H1 (cell line): Measurements from ENCODE around the gene KRT12. TPM values are rescaled to one million over a fixed set of nuclear protein-coding genes. Genes with fewer than 3 reads are reported as not detected.

ENCODE experiments used
- CTCF ChIA-PET: fragments of 300-600 bp; sonication (Branson Sonifier 250); formaldehyde crosslinking; loops from one replicate; lab custom pipeline; 2021; ENCODE audit not compliant: partially characterized antibody; lab: Charles Lee
- POLR2A ChIA-PET: fragments of 300-600 bp; sonication (Branson Sonifier 250); formaldehyde crosslinking; loops from one replicate; lab custom pipeline; 2021; ENCODE audit warnings: inconsistent platforms; ENCODE audit not compliant: partially characterized antibody; lab: Charles Lee
- DNase-seq, 2 experiments: peaks; one replicate each; pipeline versions ENCODE4 v3.0.0 to v3.0.0-alpha.2; 2010 to 2022; ENCODE audit warnings: low spot score in 2 of 2, low read depth in 1 of 2, mixed read lengths in 1 of 2
- FAIRE-seq: peaks from 2 replicates; lab custom pipeline; 2011; peaks lifted over from hg19 to GRCh38; lab: Jason Lieb, UNC
- H2AFZ ChIP-seq: 2 replicates; pipeline ENCODE4 v1.8.1; 2012; ENCODE audit warnings: low read length, inconsistent platforms
- H2AK5ac ChIP-seq: 2 replicates; pipeline ENCODE4 v1.6.1; 2013; ENCODE audit warnings: low read depth, low read length
- H2BK120ac ChIP-seq: replicated peaks from 2 replicates; pipeline ENCODE3; 2013; ENCODE audit warnings: low read depth, low read length, inconsistent platforms
- H2BK12ac ChIP-seq: 2 replicates; pipeline ENCODE4 v1.6.1; 2013; ENCODE audit warnings: low read depth, low read length
- H2BK15ac ChIP-seq: 2 replicates; pipeline ENCODE4 v1.6.1; 2013; ENCODE audit warnings: low read length
- H2BK20ac ChIP-seq: 2 replicates; pipeline ENCODE4 v1.6.1; 2013; ENCODE audit warnings: low read length
- H2BK5ac ChIP-seq: 2 replicates; pipeline ENCODE4 v1.6.1; 2013; ENCODE audit warnings: low read depth, low read length
- H3K14ac ChIP-seq: 2 replicates; pipeline ENCODE4 v1.6.1; 2013; ENCODE audit warnings: inconsistent platforms; ENCODE audit not compliant: insufficient read length
- H3K18ac ChIP-seq: 2 replicates; pipeline ENCODE4 v1.6.1; 2013; ENCODE audit warnings: low read length; ENCODE audit errors: extremely low read depth
- H3K23ac ChIP-seq: 2 replicates; pipeline ENCODE4 v1.6.1; 2013; ENCODE audit warnings: inconsistent platforms; ENCODE audit not compliant: insufficient read length
- H3K23me2 ChIP-seq: 2 replicates; pipeline ENCODE4 v1.6.1; 2013; ENCODE audit warnings: low read depth, low read length
- H3K27ac ChIP-seq: 2 replicates; pipeline ENCODE4 v1.6.1; 2011; ENCODE audit warnings: low read depth, low read length, inconsistent platforms
- H3K27me3 ChIP-seq, 4 experiments: replicated peaks in 1 of 4; 1 replicate in 1 of 4; 2 replicates in 3 of 4; pipeline versions ENCODE4 v1.6.1 to v1.8.1; 2011 to 2013; ENCODE audit warnings: low read length in 3 of 4, mild to moderate bottlenecking in 3 of 4, inconsistent platforms in 2 of 4, mixed read lengths in 2 of 4, moderate library complexity in 1 of 4; ENCODE audit not compliant: control insufficient read depth in 3 of 4, insufficient read depth in 3 of 4; ENCODE audit errors: extremely low read depth in 1 of 4
- H3K36me3 ChIP-seq, 4 experiments: 2 replicates each; pipeline versions ENCODE4 v1.6.1 to v1.8.1; 2011 to 2013; ENCODE audit warnings: mild to moderate bottlenecking in 4 of 4, low read length in 3 of 4, moderate library complexity in 2 of 4, control low read depth in 1 of 4, inconsistent platforms in 1 of 4; ENCODE audit not compliant: insufficient read depth in 4 of 4, control insufficient read depth in 2 of 4
- H3K4ac ChIP-seq: replicated peaks from 2 replicates; pipeline ENCODE3; 2013; ENCODE audit warnings: low read length, low read depth, mixed read lengths, inconsistent platforms; ENCODE audit not compliant: insufficient read length
- H3K4me1 ChIP-seq, 4 experiments: replicated peaks in 1 of 4; 1 replicate in 1 of 4; 2 replicates in 3 of 4; pipeline versions ENCODE4 v1.6.1 to v1.8.1; 2011 to 2013; ENCODE audit warnings: low read length in 3 of 4, inconsistent platforms in 2 of 4, mixed read lengths in 1 of 4; ENCODE audit not compliant: insufficient read depth in 4 of 4, control insufficient read depth in 3 of 4
- H3K4me2 ChIP-seq, 2 experiments: 2 replicates each; pipeline versions ENCODE4 v1.6.1 to v1.8.1; 2011 to 2013; ENCODE audit warnings: low read depth in 2 of 2, low read length in 2 of 2, control low read depth in 1 of 2, inconsistent platforms in 1 of 2, mild to moderate bottlenecking in 1 of 2; ENCODE audit not compliant: insufficient read depth in 1 of 2
- H3K4me3 ChIP-seq, 4 experiments: fragments of 200-600, 300-600 bp in 1 of 4; sonication (generic), shearing (Covaris generic), sonication (Bioruptor Twin) in 1 of 4; 2 replicates each; pipeline versions ENCODE4 v1.5.1 to v1.8.1; 2011 to 2016; ENCODE audit warnings: low read length in 4 of 4, low read depth in 3 of 4, control low read depth in 2 of 4, inconsistent platforms in 2 of 4, mild to moderate bottlenecking in 2 of 4, mixed read lengths in 1 of 4, moderate library complexity in 1 of 4; ENCODE audit not compliant: insufficient read depth in 2 of 4; ENCODE audit errors: extremely low read depth in 1 of 4
- H3K56ac ChIP-seq: replicated peaks from 2 replicates; pipeline ENCODE3; 2013; ENCODE audit warnings: low read depth, mild to moderate bottlenecking, mixed read lengths, low read length, inconsistent platforms; ENCODE audit not compliant: insufficient read length
- H3K79me1 ChIP-seq: 2 replicates; pipeline ENCODE4 v1.6.1; 2013; ENCODE audit warnings: low read depth, low read length, control low read depth
- H3K79me2 ChIP-seq, 2 experiments: 2 replicates each; pipeline versions ENCODE4 v1.6.1 to v1.8.1; 2012 to 2013; ENCODE audit warnings: low read length in 2 of 2, mild to moderate bottlenecking in 2 of 2, inconsistent platforms in 1 of 2; ENCODE audit not compliant: insufficient read depth in 2 of 2, control insufficient read depth in 1 of 2
- H3K9ac ChIP-seq, 4 experiments: replicated peaks in 1 of 4; 1 replicate in 1 of 4; 2 replicates in 3 of 4; pipeline versions ENCODE4 v1.6.1 to v1.8.1; 2011 to 2013; ENCODE audit warnings: low read depth in 3 of 4, low read length in 3 of 4, control low read depth in 2 of 4, mild to moderate bottlenecking in 2 of 4, moderate library complexity in 2 of 4, inconsistent platforms in 1 of 4; ENCODE audit errors: extremely low read depth in 1 of 4
- H3K9me3 ChIP-seq, 2 experiments: 2 replicates each; pipeline versions ENCODE4 v1.6.1 to v1.8.1; 2012 to 2013; ENCODE audit warnings: mild to moderate bottlenecking in 2 of 2, moderate library complexity in 2 of 2, control low read depth in 1 of 2, inconsistent platforms in 1 of 2, low read depth in 1 of 2, low read length in 1 of 2, mixed read lengths in 1 of 2; ENCODE audit not compliant: insufficient read depth in 2 of 2
- H4K20me1 ChIP-seq, 2 experiments: replicated peaks in 1 of 2; 2 replicates each; pipeline versions ENCODE3 to v1.8.1; 2011 to 2013; ENCODE audit warnings: inconsistent platforms in 2 of 2, low read length in 2 of 2, mild to moderate bottlenecking in 1 of 2; ENCODE audit not compliant: insufficient read depth in 2 of 2, control insufficient read depth in 1 of 2
- H4K5ac ChIP-seq: 2 replicates; pipeline ENCODE4 v1.6.1; 2013; ENCODE audit warnings: low read length, low read depth, mixed read lengths, inconsistent platforms; ENCODE audit not compliant: insufficient read length
- H4K8ac ChIP-seq: 2 replicates; pipeline ENCODE4 v1.8.0; 2013; ENCODE audit warnings: mild to moderate bottlenecking, moderate library complexity, low read length, inconsistent platforms; ENCODE audit not compliant: insufficient read depth; ENCODE audit errors: extremely low read depth
- H4K91ac ChIP-seq: replicated peaks from 2 replicates; pipeline ENCODE3; 2013; ENCODE audit warnings: low read length, mixed read lengths, inconsistent platforms; ENCODE audit not compliant: insufficient read length
- JUN ChIP-seq: IDR thresholded peaks from 2 replicates; pipeline ENCODE4 v1.6.1; 2011; ENCODE audit warnings: low read depth, mild to moderate bottlenecking, improper control_type of control experiment, low read length
- POLR2A ChIP-seq, 2 experiments: IDR thresholded peaks; 1 replicate in 1 of 2; 2 replicates in 1 of 2; pipeline ENCODE4 v1.6.1; 2011; ENCODE audit warnings: low read depth in 2 of 2, low read length in 2 of 2, mild to moderate bottlenecking in 2 of 2; ENCODE audit errors: control extremely low read depth in 1 of 2
- RXRA ChIP-seq: IDR thresholded peaks from 2 replicates; pipeline ENCODE4 v1.6.1; 2011; ENCODE audit warnings: low read depth, mild to moderate bottlenecking, low read length, moderate library complexity; ENCODE audit not compliant: insufficient read depth
- SRF ChIP-seq: IDR thresholded peaks from 2 replicates; pipeline ENCODE4 v1.6.1; 2011; ENCODE audit warnings: mild to moderate bottlenecking, low read depth, low read length, moderate library complexity
- TCF12 ChIP-seq: IDR thresholded peaks from 2 replicates; pipeline ENCODE4 v1.6.1; 2011; ENCODE audit warnings: low read depth, mild to moderate bottlenecking, low read length
- WGBS, 2 experiments: shearing (Covaris generic) in 1 of 2; methylation state at CpG; one replicate each; pipeline versions ENCODE4 v1.1.6 to v1.1.7; 2013 to 2015; ENCODE audit warnings: low lambda C conversion rate in 2 of 2, mixed read lengths in 2 of 2, inconsistent platforms in 1 of 2, low coverage in 1 of 2, missing lambda C conversion rate in 1 of 2; ENCODE audit not compliant: insufficient replicate concordance in 2 of 2, insufficient coverage in 1 of 2, insufficient read length in 1 of 2; ENCODE audit errors: extremely low coverage in 1 of 2, missing lambda C conversion rate in 1 of 2; 5-methylcytosine and 5-hydroxymethylcytosine counted together
- polyA plus RNA-seq, 7 experiments: library from polyadenylated mRNA; depleted of rRNA in 3 of 7; stranded (reverse) in 5 of 7; unstranded in 2 of 7; fragments of >200 nt in 5 of 7; fragments of 200-250 nt in 2 of 7; gene quantifications; 1 replicate in 5 of 7; 2 replicates in 1 of 7; 4 replicates in 1 of 7; pipeline versions ENCODE4 v1.2.1 to v1.2.3, GENCODE V29; 2011 to 2013; ENCODE audit warnings: missing spikeins in 2 of 7, mixed read lengths in 2 of 7
- total RNA-seq: library from RNA; stranded (reverse); fragmentation: NEBNext Ultra II Directional; extraction: Animal tissue kit (Norgen Biotek cat#: 25700); gene quantifications from 2 replicates; pipeline ENCODE4 v1.2.1, GENCODE V29; 2021

KRT12 gene
- total and polyA plus RNA-seq, 2 of the 8 experiments (the other 6 are each of a cell fraction or from before 2014, with no cell fraction given): not detected

GRCh38 chr17:40816569-40816968 lies 50.5 kb downstream of the KRT12 start:
- no peaks in the 10 kb centered on the region for H3K9me3 ChIP-seq
- H2AFZ ChIP-seq: no peak overlapping the region
- H2BK12ac ChIP-seq: no peak overlapping the region
- H4K8ac ChIP-seq: no peak overlapping the region
- H4K5ac ChIP-seq: no peak overlapping the region
- no peak overlapping the region for H2BK20ac ChIP-seq
- POLR2A ChIA-PET: no interaction called here
- CTCF ChIA-PET: interaction anchor here (1.1 kb wide), 1 partner anchor 201 kb away, joined by 3 read pairs; no protein-coding TSS in a partner anchor
- FAIRE-seq: no peak
- WGBS, 2 experiments: 92% methylated on average over 3 of the region's 3 CpGs; no CpG with 5 or more reads in 1 of the 2 experiments
- H3K56ac ChIP-seq: no peak overlapping the region
- TF ChIP-seq TCF12: no peak
- TF ChIP-seq RXRA: no peak
- TF ChIP-seq SRF: no peak
- TF ChIP-seq JUN: no peak
- TF ChIP-seq POLR2A (IDR thresholded peaks at IDR 0.05; ENCODE audit: control extremely low read depth in 1 of 2, low read depth in 2 of 2, low read length in 2 of 2): no peak
- TF ChIP-seq, all 59 proteins: peak for 0
- H3K23ac ChIP-seq: no peak overlapping the region
- no peak for DNase-seq
- no peak overlapping the region for H3K18ac ChIP-seq
- no peak overlapping the region for H3K4ac ChIP-seq
- H3K79me2 ChIP-seq: no peaks in the 10 kb centered on the region
- no peak overlapping the region for H3K4me2 ChIP-seq
- no peaks in the 10 kb centered on the region for H3K27me3 ChIP-seq
- no peak overlapping the region for H3K9ac ChIP-seq
- no peak overlapping the region for H2BK5ac ChIP-seq
- H4K20me1 ChIP-seq: no peaks in the 10 kb centered on the region
- no peak overlapping the region for H2AK5ac ChIP-seq
- no peak overlapping the region for H3K4me3 ChIP-seq
- H2BK120ac ChIP-seq: no peak overlapping the region
- no peak overlapping the region for H3K14ac ChIP-seq
- no peaks in the 10 kb centered on the region for H3K79me1 ChIP-seq
- H3K23me2 ChIP-seq: no peaks in the 10 kb centered on the region
- H3K4me1 ChIP-seq: no peaks in the 10 kb centered on the region; a peak in 1 of 7 replicates
- H4K91ac ChIP-seq: no peak overlapping the region
- H3K36me3 ChIP-seq: peaks cover 0 to 5% (median 4%) of the 10 kb centered on the region in 4 experiments; a peak in 2 of 8 replicates
- H2BK15ac ChIP-seq: no peak overlapping the region
- H3K27ac ChIP-seq: no peak overlapping the region
